Chondrocyte (in vitro differentiated cells): ENCODE measurements around the gene VRK2. TPM values are rescaled to one million over a fixed set of nuclear protein-coding genes. Genes with fewer than 3 reads are reported as not detected.

Source experiments
- DNase-seq: peaks from one replicate; pipeline ENCODE4 v3.0.0; 2021; ENCODE audit warnings: mixed read lengths, low spot score
- H3K27ac Mint-ChIP-seq: one replicate; pipeline ENCODE4 v1.8.0; 2021; ENCODE audit warnings: mild to moderate bottlenecking, moderate library complexity, mixed read lengths; ENCODE audit not compliant: unreplicated experiment
- H3K27me3 Mint-ChIP-seq: 2 replicates; pipeline ENCODE4 v1.8.0; 2021; ENCODE audit warnings: low read depth, mixed read lengths
- H3K36me3 Mint-ChIP-seq: 2 replicates; pipeline ENCODE4 v1.8.0; 2021; ENCODE audit warnings: low read depth, mixed read lengths
- H3K4me1 Mint-ChIP-seq: 2 replicates; pipeline ENCODE4 v1.8.0; 2021; ENCODE audit warnings: low read depth, mild to moderate bottlenecking, mixed read lengths
- H3K4me3 Mint-ChIP-seq: one replicate; pipeline ENCODE4 v1.8.0; 2021; ENCODE audit warnings: mild to moderate bottlenecking, moderate library complexity, mixed read lengths; ENCODE audit not compliant: unreplicated experiment
- H3K9me3 Mint-ChIP-seq: 2 replicates; pipeline ENCODE4 v1.8.0; 2021; ENCODE audit warnings: low read depth, mixed read lengths
- total RNA-seq: library from RNA; stranded (reverse); gene quantifications from 3 replicates; pipeline ENCODE4 v1.2.1, GENCODE V29; 2021
- TF ChIP-seq, protein P1 (sequence below): fragments of 200-600 bp; sonication (generic); IDR thresholded peaks from 2 replicates; pipeline ENCODE4 v1.5.0; 2021; ENCODE audit warnings: antibody characterized with exemption, mild to moderate bottlenecking, moderate library complexity

The VRK2 gene
- total RNA-seq, 1 donor from 2014 or later, result 19.3 TPM

DNA sequence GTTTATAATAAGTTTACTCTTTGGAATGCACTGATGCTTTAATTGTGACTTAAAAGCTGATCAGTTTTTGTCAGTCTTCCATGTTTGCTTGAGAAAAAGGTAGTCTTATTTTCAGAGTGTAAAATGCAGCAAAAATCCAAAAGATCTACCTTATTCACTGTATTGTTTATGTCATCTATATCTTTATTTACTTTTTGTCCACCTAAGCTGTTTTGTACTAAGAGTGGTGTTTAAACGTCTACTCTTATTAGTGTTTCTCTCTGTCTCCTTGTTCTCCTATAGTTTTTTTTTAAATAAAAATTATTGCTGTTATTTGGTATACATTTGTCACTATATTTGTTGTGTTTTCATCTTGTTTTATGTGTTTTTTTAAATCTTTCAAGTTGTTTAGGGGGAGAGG lies 50.4 kb downstream of the VRK2 start:
- H3K27me3 Mint-ChIP-seq, result no peaks in the 10 kb centered on the region
- TF ChIP-seq, protein P1, sequence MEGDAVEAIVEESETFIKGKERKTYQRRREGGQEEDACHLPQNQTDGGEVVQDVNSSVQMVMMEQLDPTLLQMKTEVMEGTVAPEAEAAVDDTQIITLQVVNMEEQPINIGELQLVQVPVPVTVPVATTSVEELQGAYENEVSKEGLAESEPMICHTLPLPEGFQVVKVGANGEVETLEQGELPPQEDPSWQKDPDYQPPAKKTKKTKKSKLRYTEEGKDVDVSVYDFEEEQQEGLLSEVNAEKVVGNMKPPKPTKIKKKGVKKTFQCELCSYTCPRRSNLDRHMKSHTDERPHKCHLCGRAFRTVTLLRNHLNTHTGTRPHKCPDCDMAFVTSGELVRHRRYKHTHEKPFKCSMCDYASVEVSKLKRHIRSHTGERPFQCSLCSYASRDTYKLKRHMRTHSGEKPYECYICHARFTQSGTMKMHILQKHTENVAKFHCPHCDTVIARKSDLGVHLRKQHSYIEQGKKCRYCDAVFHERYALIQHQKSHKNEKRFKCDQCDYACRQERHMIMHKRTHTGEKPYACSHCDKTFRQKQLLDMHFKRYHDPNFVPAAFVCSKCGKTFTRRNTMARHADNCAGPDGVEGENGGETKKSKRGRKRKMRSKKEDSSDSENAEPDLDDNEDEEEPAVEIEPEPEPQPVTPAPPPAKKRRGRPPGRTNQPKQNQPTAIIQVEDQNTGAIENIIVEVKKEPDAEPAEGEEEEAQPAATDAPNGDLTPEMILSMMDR, result no peak
- DNase-seq, result no peak
- peaks cover 12% of the 10 kb centered on the region for H3K36me3 Mint-ChIP-seq
- H3K4me1 Mint-ChIP-seq, result no peaks in the 10 kb centered on the region
- peaks cover 3% of the 10 kb centered on the region for H3K9me3 Mint-ChIP-seq
- H3K4me3 Mint-ChIP-seq, result no peak overlapping the region
- H3K27ac Mint-ChIP-seq, result no peak overlapping the region

DNA sequence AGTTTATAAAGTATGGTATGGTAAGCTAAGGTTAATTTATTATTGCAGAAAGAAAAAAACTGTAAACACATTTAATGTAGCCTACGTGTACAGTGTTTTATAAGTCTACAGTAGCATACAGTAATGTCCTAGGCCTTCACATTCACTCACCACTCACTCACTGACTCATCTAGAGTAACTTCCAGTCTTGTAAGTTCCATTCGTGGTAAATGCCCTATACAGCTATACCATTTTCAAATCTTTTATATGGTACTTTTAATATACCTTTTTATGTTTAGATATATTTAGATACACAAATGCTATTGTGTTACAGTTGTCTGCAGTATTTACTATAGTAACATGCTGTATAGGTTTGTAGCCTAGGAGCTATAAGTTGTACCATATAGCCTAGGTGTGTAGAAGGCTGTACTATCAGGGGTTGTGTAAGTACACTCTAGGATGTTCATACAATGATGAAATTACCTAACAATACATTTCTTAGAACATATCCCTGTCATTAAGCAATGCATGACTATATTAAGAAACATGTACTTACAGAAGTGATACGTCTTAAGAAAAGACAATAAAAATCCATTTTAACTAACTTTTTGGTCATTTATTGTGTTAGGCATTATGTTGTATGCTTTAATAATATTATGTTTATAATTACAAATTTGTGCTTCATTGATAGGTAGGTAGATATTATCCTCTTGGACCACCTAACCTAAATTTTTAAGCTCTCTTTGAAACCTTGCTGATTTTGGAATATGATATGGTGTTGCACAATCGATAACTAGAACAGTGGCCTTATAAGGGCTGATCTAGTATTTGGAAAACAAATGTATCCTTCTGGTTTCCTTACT lies 51.9 kb downstream of the VRK2 start:
- H3K9me3 Mint-ChIP-seq, result peaks cover 6% of the 10 kb centered on the region
- H3K4me1 Mint-ChIP-seq, result no peaks in the 10 kb centered on the region
- H3K36me3 Mint-ChIP-seq, result peaks cover 8% of the 10 kb centered on the region
- H3K27me3 Mint-ChIP-seq, result no peaks in the 10 kb centered on the region
- H3K27ac Mint-ChIP-seq, result no peak overlapping the region
- TF ChIP-seq, protein P1, result no peak
- H3K4me3 Mint-ChIP-seq, result no peak overlapping the region
- DNase-seq, result no peak

DNA sequence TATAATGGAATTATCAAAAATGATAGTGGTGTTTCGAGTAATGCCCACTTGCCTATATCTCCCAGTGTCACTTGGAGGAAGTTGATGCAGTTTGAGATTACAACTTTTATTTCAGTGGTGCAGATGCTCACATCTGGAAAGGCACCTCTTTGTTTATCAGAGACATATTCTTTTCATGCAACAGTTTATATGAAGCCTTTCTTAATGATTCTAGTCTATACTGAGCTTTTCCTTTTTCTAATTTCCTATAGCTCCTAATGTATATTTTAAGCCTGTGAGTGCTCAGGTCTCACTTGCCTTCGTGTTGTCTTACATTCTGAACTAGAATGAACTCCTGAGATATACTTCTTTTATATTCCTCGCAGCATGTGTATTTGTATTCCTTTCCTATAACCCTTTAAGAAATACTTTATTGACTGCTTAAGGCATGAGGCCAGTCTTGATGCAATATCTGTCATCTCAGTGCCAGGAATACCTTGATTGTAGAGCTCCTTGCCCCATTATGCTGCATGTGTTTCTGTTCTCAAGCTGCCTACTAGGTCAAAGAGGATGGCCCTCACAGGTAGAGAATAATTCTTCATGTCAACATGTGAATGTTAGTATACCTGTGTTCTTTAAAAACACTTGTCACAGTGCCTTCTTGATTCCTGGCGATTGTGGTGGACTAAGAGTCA lies 52.6 kb downstream of the VRK2 start:
- no peak overlapping the region for H3K27ac Mint-ChIP-seq
- no peak for DNase-seq
- H3K9me3 Mint-ChIP-seq, result peaks cover 6% of the 10 kb centered on the region

DNA sequence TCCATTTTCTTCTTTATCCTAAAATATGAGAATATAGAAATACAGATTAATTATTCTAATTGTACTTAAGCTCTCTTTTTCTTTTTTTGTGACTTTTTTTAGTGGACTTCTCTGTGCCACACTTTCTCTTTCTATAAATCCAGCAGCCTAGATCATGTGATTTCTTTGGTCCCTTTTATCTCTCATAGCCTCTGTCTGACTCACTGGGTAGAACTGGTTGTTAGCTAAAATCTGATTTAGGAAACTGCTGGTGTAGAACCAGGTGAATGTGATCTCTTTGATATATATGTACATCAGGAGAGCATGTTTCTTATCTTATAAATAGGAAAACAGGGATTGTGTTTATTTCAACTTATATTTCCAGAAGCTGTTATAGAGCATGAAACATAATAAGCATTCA lies 54.9 kb downstream of the VRK2 start:
- TF ChIP-seq, protein P1, result no peak

More for the DNA sequence above, 52.6 kb downstream of the VRK2 start:
- Mint-ChIP-seq H3K27me3 (no peaks in the 10 kb centered on the region), H3K36me3 (peaks cover 7% of the 10 kb centered on the region), H3K4me1 (no peaks in the 10 kb centered on the region), H3K4me3 (no peak overlapping the region)
- TF ChIP-seq, protein P1, result no peak

DNA sequence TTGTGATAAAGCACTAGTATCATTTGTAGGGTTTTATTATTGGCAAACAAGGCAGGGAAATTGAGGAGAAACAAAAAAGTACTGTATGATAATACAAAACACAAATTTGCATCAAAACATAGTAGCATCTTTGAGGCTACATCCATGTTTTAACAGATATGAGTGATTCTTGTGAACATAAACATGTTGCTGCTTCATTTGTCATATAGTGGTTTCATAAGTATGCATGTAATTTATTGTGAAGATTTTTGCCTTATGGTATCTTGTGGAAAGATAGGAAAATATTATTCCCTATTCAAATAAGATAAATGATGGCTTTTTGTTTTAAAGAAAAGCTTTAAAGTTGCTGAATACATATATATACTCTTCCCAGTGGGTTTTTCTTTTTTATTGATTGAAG lies 60.3 kb downstream of the VRK2 start:
- no peak overlapping the region for H3K27ac Mint-ChIP-seq
- H3K4me3 Mint-ChIP-seq, result no peak overlapping the region
- peaks cover 3% of the 10 kb centered on the region for H3K9me3 Mint-ChIP-seq
- no peak for DNase-seq
- TF ChIP-seq, protein P1, result no peak
- H3K27me3 Mint-ChIP-seq, result no peaks in the 10 kb centered on the region
- peaks cover 3% of the 10 kb centered on the region for H3K36me3 Mint-ChIP-seq
- peaks cover 21% of the 10 kb centered on the region for H3K4me1 Mint-ChIP-seq

More for the DNA sequence above, 54.9 kb downstream of the VRK2 start:
- DNase-seq, result no peak
- no peak overlapping the region for H3K4me3 Mint-ChIP-seq
- peaks cover under 1% of the 10 kb centered on the region for H3K4me1 Mint-ChIP-seq
- H3K27ac Mint-ChIP-seq, result no peak overlapping the region
- peaks cover 3% of the 10 kb centered on the region for H3K9me3 Mint-ChIP-seq
- peaks cover 3% of the 10 kb centered on the region for H3K36me3 Mint-ChIP-seq
- H3K27me3 Mint-ChIP-seq, result no peaks in the 10 kb centered on the region
